ENCODE results near the gene CD2AP.

- TF ChIP-seq CTCF (IDR thresholded peaks at IDR 0.05; ENCODE audit: insufficient read depth, low read length, poor library complexity, severe bottlenecking) (no peak), EZH2phosphoT487 (conservative IDR thresholded peaks at IDR 0.05; ENCODE audit: low read length) (no peak)
Observed at GRCh38 chr6:47626782-47627181, 149.2 kb downstream of the CD2AP start.
